H1 (cell line): ENCODE measurements around the gene DNAJC28. TPM values are rescaled to one million over a fixed set of nuclear protein-coding genes. Genes with fewer than 3 reads are reported as not detected.
"Not testable (repeated sequence)": the region's sequence is repeated elsewhere in the genome, so short reads cannot be mapped to it uniquely, and the experiment has no call there.

ENCODE experiments used
- CTCF ChIA-PET: fragments of 300-600 bp; sonication (Branson Sonifier 250); formaldehyde crosslinking; loops from one replicate; lab custom pipeline; 2021; ENCODE audit not compliant: partially characterized antibody; lab: Charles Lee
- POLR2A ChIA-PET: fragments of 300-600 bp; sonication (Branson Sonifier 250); formaldehyde crosslinking; loops from one replicate; lab custom pipeline; 2021; ENCODE audit warnings: inconsistent platforms; ENCODE audit not compliant: partially characterized antibody; lab: Charles Lee
- DNase-seq, 2 experiments: peaks; one replicate each; pipeline versions ENCODE4 v3.0.0 to v3.0.0-alpha.2; 2010 to 2022; ENCODE audit warnings: low spot score in 2 of 2, low read depth in 1 of 2, mixed read lengths in 1 of 2
- FAIRE-seq: peaks from 2 replicates; lab custom pipeline; 2011; peaks lifted over from hg19 to GRCh38; lab: Jason Lieb, UNC
- H2AFZ ChIP-seq: 2 replicates; pipeline ENCODE4 v1.8.1; 2012; ENCODE audit warnings: low read length, inconsistent platforms
- H2AK5ac ChIP-seq: 2 replicates; pipeline ENCODE4 v1.6.1; 2013; ENCODE audit warnings: low read depth, low read length
- H2BK120ac ChIP-seq: replicated peaks from 2 replicates; pipeline ENCODE3; 2013; ENCODE audit warnings: low read depth, low read length, inconsistent platforms
- H2BK12ac ChIP-seq: 2 replicates; pipeline ENCODE4 v1.6.1; 2013; ENCODE audit warnings: low read depth, low read length
- H2BK15ac ChIP-seq: 2 replicates; pipeline ENCODE4 v1.6.1; 2013; ENCODE audit warnings: low read length
- H2BK20ac ChIP-seq: 2 replicates; pipeline ENCODE4 v1.6.1; 2013; ENCODE audit warnings: low read length
- H2BK5ac ChIP-seq: 2 replicates; pipeline ENCODE4 v1.6.1; 2013; ENCODE audit warnings: low read depth, low read length
- H3K14ac ChIP-seq: 2 replicates; pipeline ENCODE4 v1.6.1; 2013; ENCODE audit warnings: inconsistent platforms; ENCODE audit not compliant: insufficient read length
- H3K18ac ChIP-seq: 2 replicates; pipeline ENCODE4 v1.6.1; 2013; ENCODE audit warnings: low read length; ENCODE audit errors: extremely low read depth
- H3K23ac ChIP-seq: 2 replicates; pipeline ENCODE4 v1.6.1; 2013; ENCODE audit warnings: inconsistent platforms; ENCODE audit not compliant: insufficient read length
- H3K23me2 ChIP-seq: 2 replicates; pipeline ENCODE4 v1.6.1; 2013; ENCODE audit warnings: low read depth, low read length
- H3K27ac ChIP-seq: 2 replicates; pipeline ENCODE4 v1.6.1; 2011; ENCODE audit warnings: low read depth, low read length, inconsistent platforms
- H3K27me3 ChIP-seq, 4 experiments: replicated peaks in 1 of 4; 1 replicate in 1 of 4; 2 replicates in 3 of 4; pipeline versions ENCODE4 v1.6.1 to v1.8.1; 2011 to 2013; ENCODE audit warnings: low read length in 3 of 4, mild to moderate bottlenecking in 3 of 4, inconsistent platforms in 2 of 4, mixed read lengths in 2 of 4, moderate library complexity in 1 of 4; ENCODE audit not compliant: control insufficient read depth in 3 of 4, insufficient read depth in 3 of 4; ENCODE audit errors: extremely low read depth in 1 of 4
- H3K36me3 ChIP-seq, 4 experiments: 2 replicates each; pipeline versions ENCODE4 v1.6.1 to v1.8.1; 2011 to 2013; ENCODE audit warnings: mild to moderate bottlenecking in 4 of 4, low read length in 3 of 4, moderate library complexity in 2 of 4, control low read depth in 1 of 4, inconsistent platforms in 1 of 4; ENCODE audit not compliant: insufficient read depth in 4 of 4, control insufficient read depth in 2 of 4
- H3K4ac ChIP-seq: replicated peaks from 2 replicates; pipeline ENCODE3; 2013; ENCODE audit warnings: low read length, low read depth, mixed read lengths, inconsistent platforms; ENCODE audit not compliant: insufficient read length
- H3K4me1 ChIP-seq, 4 experiments: replicated peaks in 1 of 4; 1 replicate in 1 of 4; 2 replicates in 3 of 4; pipeline versions ENCODE4 v1.6.1 to v1.8.1; 2011 to 2013; ENCODE audit warnings: low read length in 3 of 4, inconsistent platforms in 2 of 4, mixed read lengths in 1 of 4; ENCODE audit not compliant: insufficient read depth in 4 of 4, control insufficient read depth in 3 of 4
- H3K4me2 ChIP-seq, 2 experiments: 2 replicates each; pipeline versions ENCODE4 v1.6.1 to v1.8.1; 2011 to 2013; ENCODE audit warnings: low read depth in 2 of 2, low read length in 2 of 2, control low read depth in 1 of 2, inconsistent platforms in 1 of 2, mild to moderate bottlenecking in 1 of 2; ENCODE audit not compliant: insufficient read depth in 1 of 2
- H3K4me3 ChIP-seq, 4 experiments: fragments of 200-600, 300-600 bp in 1 of 4; sonication (generic), shearing (Covaris generic), sonication (Bioruptor Twin) in 1 of 4; 2 replicates each; pipeline versions ENCODE4 v1.5.1 to v1.8.1; 2011 to 2016; ENCODE audit warnings: low read length in 4 of 4, low read depth in 3 of 4, control low read depth in 2 of 4, inconsistent platforms in 2 of 4, mild to moderate bottlenecking in 2 of 4, mixed read lengths in 1 of 4, moderate library complexity in 1 of 4; ENCODE audit not compliant: insufficient read depth in 2 of 4; ENCODE audit errors: extremely low read depth in 1 of 4
- H3K56ac ChIP-seq: replicated peaks from 2 replicates; pipeline ENCODE3; 2013; ENCODE audit warnings: low read depth, mild to moderate bottlenecking, mixed read lengths, low read length, inconsistent platforms; ENCODE audit not compliant: insufficient read length
- H3K79me1 ChIP-seq: 2 replicates; pipeline ENCODE4 v1.6.1; 2013; ENCODE audit warnings: low read depth, low read length, control low read depth
- H3K79me2 ChIP-seq, 2 experiments: 2 replicates each; pipeline versions ENCODE4 v1.6.1 to v1.8.1; 2012 to 2013; ENCODE audit warnings: low read length in 2 of 2, mild to moderate bottlenecking in 2 of 2, inconsistent platforms in 1 of 2; ENCODE audit not compliant: insufficient read depth in 2 of 2, control insufficient read depth in 1 of 2
- H3K9ac ChIP-seq, 4 experiments: replicated peaks in 1 of 4; 1 replicate in 1 of 4; 2 replicates in 3 of 4; pipeline versions ENCODE4 v1.6.1 to v1.8.1; 2011 to 2013; ENCODE audit warnings: low read depth in 3 of 4, low read length in 3 of 4, control low read depth in 2 of 4, mild to moderate bottlenecking in 2 of 4, moderate library complexity in 2 of 4, inconsistent platforms in 1 of 4; ENCODE audit errors: extremely low read depth in 1 of 4
- H3K9me3 ChIP-seq, 2 experiments: 2 replicates each; pipeline versions ENCODE4 v1.6.1 to v1.8.1; 2012 to 2013; ENCODE audit warnings: mild to moderate bottlenecking in 2 of 2, moderate library complexity in 2 of 2, control low read depth in 1 of 2, inconsistent platforms in 1 of 2, low read depth in 1 of 2, low read length in 1 of 2, mixed read lengths in 1 of 2; ENCODE audit not compliant: insufficient read depth in 2 of 2
- H4K20me1 ChIP-seq, 2 experiments: replicated peaks in 1 of 2; 2 replicates each; pipeline versions ENCODE3 to v1.8.1; 2011 to 2013; ENCODE audit warnings: inconsistent platforms in 2 of 2, low read length in 2 of 2, mild to moderate bottlenecking in 1 of 2; ENCODE audit not compliant: insufficient read depth in 2 of 2, control insufficient read depth in 1 of 2
- H4K5ac ChIP-seq: 2 replicates; pipeline ENCODE4 v1.6.1; 2013; ENCODE audit warnings: low read length, low read depth, mixed read lengths, inconsistent platforms; ENCODE audit not compliant: insufficient read length
- H4K8ac ChIP-seq: 2 replicates; pipeline ENCODE4 v1.8.0; 2013; ENCODE audit warnings: mild to moderate bottlenecking, moderate library complexity, low read length, inconsistent platforms; ENCODE audit not compliant: insufficient read depth; ENCODE audit errors: extremely low read depth
- H4K91ac ChIP-seq: replicated peaks from 2 replicates; pipeline ENCODE3; 2013; ENCODE audit warnings: low read length, mixed read lengths, inconsistent platforms; ENCODE audit not compliant: insufficient read length
- WGBS, 2 experiments: shearing (Covaris generic) in 1 of 2; methylation state at CpG; one replicate each; pipeline versions ENCODE4 v1.1.6 to v1.1.7; 2013 to 2015; ENCODE audit warnings: low lambda C conversion rate in 2 of 2, mixed read lengths in 2 of 2, inconsistent platforms in 1 of 2, low coverage in 1 of 2, missing lambda C conversion rate in 1 of 2; ENCODE audit not compliant: insufficient replicate concordance in 2 of 2, insufficient coverage in 1 of 2, insufficient read length in 1 of 2; ENCODE audit errors: extremely low coverage in 1 of 2, missing lambda C conversion rate in 1 of 2; 5-methylcytosine and 5-hydroxymethylcytosine counted together
- polyA plus RNA-seq, 7 experiments: library from polyadenylated mRNA; depleted of rRNA in 3 of 7; stranded (reverse) in 5 of 7; unstranded in 2 of 7; fragments of >200 nt in 5 of 7; fragments of 200-250 nt in 2 of 7; gene quantifications; 1 replicate in 5 of 7; 2 replicates in 1 of 7; 4 replicates in 1 of 7; pipeline versions ENCODE4 v1.2.1 to v1.2.3, GENCODE V29; 2011 to 2013; ENCODE audit warnings: missing spikeins in 2 of 7, mixed read lengths in 2 of 7
- total RNA-seq: library from RNA; stranded (reverse); fragmentation: NEBNext Ultra II Directional; extraction: Animal tissue kit (Norgen Biotek cat#: 25700); gene quantifications from 2 replicates; pipeline ENCODE4 v1.2.1, GENCODE V29; 2021

DNAJC28 gene
- total and polyA plus RNA-seq, 2 of the 8 experiments (the other 6 are each of a cell fraction or from before 2014, with no cell fraction given) = 0.97 to 4.3 TPM

- H4K8ac ChIP-seq, H3K23ac ChIP-seq, H2AK5ac ChIP-seq, H4K91ac ChIP-seq, H3K9me3 ChIP-seq, H4K5ac ChIP-seq, H2BK120ac ChIP-seq, DNase-seq, H3K14ac ChIP-seq, H2BK5ac ChIP-seq, H2BK15ac ChIP-seq, H3K4me3 ChIP-seq, H3K9ac ChIP-seq, H3K56ac ChIP-seq, H3K23me2 ChIP-seq, H3K27me3 ChIP-seq, H3K4ac ChIP-seq, H2BK12ac ChIP-seq, H2BK20ac ChIP-seq, H2AFZ ChIP-seq, H3K79me1 ChIP-seq, H3K4me2 ChIP-seq, H4K20me1 ChIP-seq, H3K18ac ChIP-seq, FAIRE-seq, H3K4me1 ChIP-seq, H3K79me2 ChIP-seq, H3K27ac ChIP-seq, CTCF ChIA-PET: not testable (repeated sequence)
- peaks cover 12 to 81% (median 58%) of the 10 kb centered on the region in 4 experiments for H3K36me3 ChIP-seq
- POLR2A ChIA-PET = interaction anchor here (1.0 to 1.3 kb wide), 2 partner anchors 12 to 28 kb away, joined by 3 read pairs; no protein-coding TSS in a partner anchor
- 94% methylated on average over 1 of the region's 1 CpG; no CpG with 5 or more reads in 1 of the 2 experiments for WGBS, 2 experiments
Measured at GRCh38 chr21:33507003-33507402, 15.5 kb upstream of the DNAJC28 start.
